Neuronal stem cell (in vitro differentiated cells): Measurements from ENCODE around the gene RARB.

Experiments
- DNase-seq: peaks from one replicate; pipeline ENCODE4 v3.0.0-alpha.2; 2013; ENCODE audit warnings: low spot score
- H2AFZ ChIP-seq: one replicate; pipeline ENCODE4 v1.6.1; 2013; ENCODE audit warnings: mild to moderate bottlenecking, low read length, inconsistent platforms
- H2AK5ac ChIP-seq: 2 replicates; pipeline ENCODE4 v1.6.1; 2013; ENCODE audit warnings: low read depth, mild to moderate bottlenecking, inconsistent platforms, low read length, moderate library complexity, mixed read lengths
- H2BK120ac ChIP-seq: 2 replicates; pipeline ENCODE4 v1.6.1; 2013; ENCODE audit warnings: low read depth, mild to moderate bottlenecking, inconsistent platforms, low read length, moderate library complexity, mixed read lengths
- H2BK12ac ChIP-seq: one replicate; pipeline ENCODE4 v1.6.1; 2013; ENCODE audit warnings: low read length, inconsistent platforms
- H2BK15ac ChIP-seq: 2 replicates; pipeline ENCODE4 v1.6.1; 2013; ENCODE audit warnings: mild to moderate bottlenecking, low read length, inconsistent platforms, mixed read lengths
- H2BK5ac ChIP-seq: one replicate; pipeline ENCODE4 v1.6.1; 2013; ENCODE audit warnings: inconsistent platforms, mild to moderate bottlenecking, low read length, moderate library complexity
- H3K14ac ChIP-seq: one replicate; pipeline ENCODE4 v1.6.1; 2013; ENCODE audit warnings: low read length, inconsistent platforms
- H3K18ac ChIP-seq: 2 replicates; pipeline ENCODE4 v1.6.1; 2013; ENCODE audit warnings: low read length, inconsistent platforms
- H3K23ac ChIP-seq: 2 replicates; pipeline ENCODE4 v1.6.1; 2013; ENCODE audit warnings: low read depth, mild to moderate bottlenecking, mixed read lengths, low read length, inconsistent platforms; ENCODE audit not compliant: poor library complexity
- H3K27ac ChIP-seq: replicated peaks from 3 replicates; pipeline ENCODE4 v1.5.1; 2013; ENCODE audit warnings: low read length, inconsistent platforms
- H3K27me3 ChIP-seq, 3 experiments: 2 replicates each; pipeline ENCODE4 v1.6.1; 2013; ENCODE audit warnings: low read length in 3 of 3, mild to moderate bottlenecking in 2 of 3, inconsistent platforms in 1 of 3, low read depth in 1 of 3, mixed read lengths in 1 of 3, moderate library complexity in 1 of 3; ENCODE audit not compliant: control insufficient read depth in 3 of 3, insufficient read depth in 3 of 3
- H3K36me3 ChIP-seq, 2 donors: replicated peaks in 1 of 2; 2 replicates each; pipeline ENCODE4 v1.6.1; 2013; ENCODE audit warnings: low read length in 2 of 2; ENCODE audit not compliant: control insufficient read depth in 2 of 2, insufficient read depth in 2 of 2
- H3K4ac ChIP-seq: 2 replicates; pipeline ENCODE4 v1.6.1; 2013; ENCODE audit warnings: inconsistent platforms, mild to moderate bottlenecking, low read length, moderate library complexity
- H3K4me1 ChIP-seq, 2 donors: 1 replicate in 1 of 2; 2 replicates in 1 of 2; pipeline ENCODE4 v1.6.1; 2013; ENCODE audit warnings: low read length in 2 of 2, low read depth in 1 of 2; ENCODE audit not compliant: control insufficient read depth in 2 of 2, insufficient read depth in 1 of 2
- H3K4me2 ChIP-seq: one replicate; pipeline ENCODE4 v1.6.1; 2013; ENCODE audit warnings: mild to moderate bottlenecking, low read length, inconsistent platforms; ENCODE audit not compliant: insufficient read depth, poor library complexity, severe bottlenecking
- H3K4me3 ChIP-seq, 2 donors: 2 replicates each; pipeline ENCODE4 v1.5.1; 2013; ENCODE audit warnings: low read length in 2 of 2, mild to moderate bottlenecking in 2 of 2, inconsistent platforms in 1 of 2, moderate library complexity in 1 of 2
- H3K79me1 ChIP-seq: one replicate; pipeline ENCODE4 v1.6.1; 2013; ENCODE audit warnings: low read depth, mild to moderate bottlenecking, inconsistent platforms, low read length, moderate library complexity
- H3K9ac ChIP-seq: one replicate; pipeline ENCODE4 v1.6.1; 2013; ENCODE audit warnings: mild to moderate bottlenecking, low read depth, low read length, inconsistent platforms; ENCODE audit not compliant: poor library complexity
- H3K9me3 ChIP-seq, 2 donors: replicated peaks in 1 of 2; 2 replicates each; pipeline versions ENCODE3 to v1.6.1; 2013; ENCODE audit warnings: low read length in 2 of 2, mild to moderate bottlenecking in 2 of 2, inconsistent platforms in 1 of 2, low read depth in 1 of 2, mixed read lengths in 1 of 2, moderate library complexity in 1 of 2; ENCODE audit not compliant: control insufficient read depth in 2 of 2, insufficient read depth in 1 of 2
- H4K8ac ChIP-seq: one replicate; pipeline ENCODE4 v1.6.1; 2013; ENCODE audit warnings: low read depth, mild to moderate bottlenecking, inconsistent platforms, low read length, moderate library complexity
- H4K91ac ChIP-seq: one replicate; pipeline ENCODE4 v1.6.1; 2013; ENCODE audit warnings: low read length, low read depth, mild to moderate bottlenecking, inconsistent platforms; ENCODE audit not compliant: poor library complexity
- WGBS, 2 donors: extraction: QIAGEN DNeasy Blood & Tissue Kit; methylation state at CpG; one replicate each; pipeline ENCODE4 v1.1.7; 2013; ENCODE audit warnings: missing lambda C conversion rate in 2 of 2, mixed read lengths in 1 of 2; ENCODE audit not compliant: insufficient read length in 2 of 2, insufficient replicate concordance in 1 of 2; ENCODE audit errors: extremely low coverage in 2 of 2; 5-methylcytosine and 5-hydroxymethylcytosine counted together

The RARB gene

DNA sequence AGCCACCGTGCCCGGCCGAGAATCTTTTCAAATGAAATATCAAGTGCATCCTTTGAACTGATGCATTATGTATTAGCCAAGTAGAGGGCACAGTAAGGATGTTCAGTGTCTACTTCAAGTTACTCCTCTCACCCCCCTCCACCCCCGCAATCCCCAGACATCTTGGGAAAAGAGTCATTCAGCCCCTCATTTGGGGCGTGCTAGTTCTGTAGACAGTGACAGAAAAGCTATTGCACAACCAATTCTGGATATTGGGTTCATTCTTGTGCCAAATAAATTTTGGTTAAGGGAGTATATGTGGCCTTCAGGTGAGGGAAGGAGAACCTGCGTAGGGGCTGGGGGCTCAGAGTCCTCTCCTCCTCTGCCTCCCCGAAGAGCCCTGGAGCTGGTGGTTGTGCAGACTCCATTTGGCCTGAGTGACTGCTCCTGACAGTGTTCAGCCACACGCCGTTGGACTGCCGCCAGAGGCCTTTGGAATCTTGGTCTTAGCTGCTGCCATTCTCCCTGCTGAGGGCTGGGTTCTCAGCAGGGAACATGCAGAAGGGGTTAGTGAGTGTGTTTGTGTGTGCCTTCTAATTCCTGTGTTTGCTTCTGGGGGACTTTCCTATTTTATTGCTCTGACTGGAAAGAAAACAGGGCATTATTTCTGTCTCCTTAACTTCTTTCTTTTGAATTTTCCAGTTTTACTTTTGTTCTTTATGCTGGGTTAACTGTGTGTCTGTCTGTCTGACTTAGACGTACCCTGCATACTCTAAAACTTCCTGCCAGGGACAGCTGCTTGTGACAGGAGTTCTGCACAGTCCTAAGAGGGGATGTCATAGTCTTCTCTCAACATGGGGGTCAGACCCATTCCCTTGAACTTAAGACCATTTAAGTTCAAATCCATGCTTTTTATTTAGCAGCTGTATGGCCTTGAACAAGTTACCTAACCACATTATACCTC is 21.0 kb downstream of the RARB start:
- no peaks in the 10 kb centered on the region for H3K36me3 ChIP-seq
- no peak overlapping the region for H3K4me3 ChIP-seq
- H2AFZ ChIP-seq, result peak overlapping the region; percentile 82
- no peak overlapping the region for H4K8ac ChIP-seq
- H3K18ac ChIP-seq, result no peak overlapping the region
- WGBS, 2 donors, result no CpG with 5 or more reads among the region's 11 CpGs
- peaks cover 7 to 12% of the 10 kb centered on the region in 2 donors for H3K4me1 ChIP-seq
- H3K27me3 ChIP-seq, result no peaks in the 10 kb centered on the region
- H3K4me2 ChIP-seq, result no peak overlapping the region
- H3K27ac ChIP-seq, result no peak overlapping the region
- no peak overlapping the region for H2AK5ac ChIP-seq
- no peak overlapping the region for H2BK12ac ChIP-seq
- no peak overlapping the region for H3K9ac ChIP-seq
- no peak for DNase-seq
- peaks cover 0 to 3% of the 10 kb centered on the region in 2 donors for H3K9me3 ChIP-seq
- no peak overlapping the region for H3K23ac ChIP-seq
- no peak overlapping the region for H2BK15ac ChIP-seq
- H3K4ac ChIP-seq, result no peak overlapping the region
- H4K91ac ChIP-seq, result no peak overlapping the region
- no peak overlapping the region for H3K14ac ChIP-seq
- no peaks in the 10 kb centered on the region for H3K79me1 ChIP-seq
- H2BK120ac ChIP-seq, result no peak overlapping the region
- no peak overlapping the region for H2BK5ac ChIP-seq

DNA sequence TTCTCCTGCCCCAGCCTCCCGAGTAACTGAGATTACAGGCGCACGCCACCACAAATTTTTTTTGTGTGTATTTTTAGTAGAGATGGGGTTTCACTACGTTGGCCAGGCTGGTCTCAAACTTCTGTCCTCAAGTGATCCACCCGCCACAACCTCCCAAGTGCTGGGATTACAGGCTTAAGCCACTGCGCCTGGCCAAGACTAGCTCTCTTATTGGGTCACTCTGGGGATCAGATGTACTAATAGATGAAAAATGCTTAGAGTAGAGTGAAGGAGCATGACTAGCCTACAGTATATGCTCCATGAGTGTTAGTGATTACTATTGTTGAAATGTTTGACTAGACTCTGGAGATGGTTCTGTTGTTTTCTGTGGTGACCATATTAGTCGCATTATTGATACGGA is 21.8 kb downstream of the RARB start:
- Histone ChIP-seq H3K4me2 (no peak overlapping the region), H3K27ac (no peak overlapping the region), H3K4me3 (no peak overlapping the region), H3K18ac (no peak overlapping the region), H2BK5ac (no peak overlapping the region), H2AFZ (no peak overlapping the region), H4K8ac (no peak overlapping the region), H3K9me3 (peaks cover 0 to 3% of the 10 kb centered on the region in 2 donors), H3K27me3 (no peaks in the 10 kb centered on the region), H3K79me1 (no peaks in the 10 kb centered on the region), H2AK5ac (no peak overlapping the region), H3K4ac (no peak overlapping the region), H4K91ac (no peak overlapping the region), H2BK15ac (no peak overlapping the region), H3K14ac (no peak overlapping the region), H3K36me3 (no peaks in the 10 kb centered on the region), H2BK12ac (no peak overlapping the region), H3K9ac (no peak overlapping the region), H3K23ac (no peak overlapping the region), H2BK120ac (no peak overlapping the region), H3K4me1 (peaks cover 10 to 19% of the 10 kb centered on the region in 2 donors)
- no CpG with 5 or more reads among the region's 8 CpGs for WGBS, 2 donors
- no peak for DNase-seq

DNA sequence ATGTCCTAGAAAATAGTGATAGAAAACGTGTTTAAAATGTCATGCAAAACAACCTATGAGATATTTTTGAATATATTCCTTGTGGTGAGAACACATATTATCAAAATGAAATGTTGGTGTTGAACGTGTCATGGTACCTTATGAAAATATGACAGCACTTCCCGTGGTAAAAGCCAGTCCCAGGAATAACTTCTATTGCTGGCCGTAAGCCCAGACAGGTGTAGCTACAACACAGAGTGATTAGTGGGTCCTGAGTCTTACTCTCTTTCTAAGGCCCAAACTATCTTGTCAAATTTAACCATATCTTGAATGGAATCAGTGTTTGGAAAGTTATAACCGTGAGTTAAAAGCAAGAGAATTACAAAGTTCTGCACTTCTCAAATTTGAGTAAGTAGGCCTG is 24.1 kb downstream of the RARB start:
- Histone ChIP-seq H3K4ac (no peak overlapping the region), H3K27ac (no peak overlapping the region), H2BK15ac (no peak overlapping the region), H3K9me3 (peaks cover 0 to 3% of the 10 kb centered on the region in 2 donors), H3K4me3 (no peak overlapping the region), H2BK12ac (no peak overlapping the region), H3K36me3 (no peaks in the 10 kb centered on the region), H3K14ac (no peak overlapping the region), H2AK5ac (no peak overlapping the region), H3K4me2 (no peak overlapping the region), H3K79me1 (no peaks in the 10 kb centered on the region), H4K91ac (no peak overlapping the region), H3K27me3 (no peaks in the 10 kb centered on the region), H3K18ac (no peak overlapping the region), H4K8ac (no peak overlapping the region), H3K9ac (no peak overlapping the region), H2BK120ac (no peak overlapping the region), H2AFZ (no peak overlapping the region), H2BK5ac (no peak overlapping the region), H3K23ac (no peak overlapping the region), H3K4me1 (peaks cover 17 to 37% of the 10 kb centered on the region in 2 donors)
- DNase-seq, result no peak
- no CpG with 5 or more reads among the region's 5 CpGs for WGBS, 2 donors

DNA sequence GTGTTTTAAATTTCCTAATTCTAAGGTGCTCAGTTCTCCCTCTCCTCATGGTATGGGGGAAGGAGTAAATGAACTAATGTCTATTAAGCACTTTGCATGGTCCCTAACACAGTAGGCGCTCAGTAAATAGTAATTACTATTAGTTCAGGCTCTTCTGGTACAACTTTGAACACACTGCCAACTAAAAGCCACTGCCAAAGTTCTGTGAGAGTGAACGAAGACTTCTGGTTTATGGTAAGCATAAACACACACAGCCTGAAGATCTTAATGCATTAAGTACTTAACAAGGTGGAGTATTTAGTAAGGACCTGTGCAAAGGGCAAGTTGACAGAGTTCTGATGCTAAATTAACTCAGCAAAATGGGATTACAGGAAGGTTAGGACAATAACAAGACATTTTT is 24.7 kb downstream of the RARB start:
- H2BK15ac ChIP-seq, result no peak overlapping the region
- no peak overlapping the region for H3K4me2 ChIP-seq
- no peaks in the 10 kb centered on the region for H3K36me3 ChIP-seq
- H4K91ac ChIP-seq, result no peak overlapping the region
- no peak overlapping the region for H3K27ac ChIP-seq
- H3K4me3 ChIP-seq, result no peak overlapping the region
- no peak overlapping the region for H3K18ac ChIP-seq
- H3K23ac ChIP-seq, result no peak overlapping the region
- H2BK5ac ChIP-seq, result no peak overlapping the region
- no peak for DNase-seq
- H2BK12ac ChIP-seq, result no peak overlapping the region
- no peak overlapping the region for H4K8ac ChIP-seq
- peaks cover 0 to 3% of the 10 kb centered on the region in 2 donors for H3K9me3 ChIP-seq
- H3K4ac ChIP-seq, result no peak overlapping the region
- H3K79me1 ChIP-seq, result no peaks in the 10 kb centered on the region
- no peak overlapping the region for H2AK5ac ChIP-seq
- H3K9ac ChIP-seq, result no peak overlapping the region
- no peak overlapping the region for H2BK120ac ChIP-seq
- H3K4me1 ChIP-seq, result peaks cover 17 to 40% of the 10 kb centered on the region in 2 donors
- no CpG with 5 or more reads among the region's 2 CpGs for WGBS, 2 donors
- no peak overlapping the region for H2AFZ ChIP-seq
- H3K14ac ChIP-seq, result no peak overlapping the region
- H3K27me3 ChIP-seq, result no peaks in the 10 kb centered on the region
